Transverse colon (tissue), 4 donors: ENCODE measurements around the gene MCCC1. TPM values are rescaled to one million over a fixed set of nuclear protein-coding genes. Genes with fewer than 3 reads are reported as not detected.
"Not testable (repeated sequence)": the region's sequence is repeated elsewhere in the genome, so short reads cannot be mapped to it uniquely, and the experiment has no call there.

ENCODE experiments used
- DNase-seq: peaks from one replicate; pipeline ENCODE4 v3.0.0-alpha.2; 2019
- H3K27ac ChIP-seq, 4 donors: fragments of 200-600 bp; sonication (generic); 2 replicates each; pipeline ENCODE4 v1.5.1; 2016 to 2018; ENCODE audit warnings: inconsistent platforms in 4 of 4
- H3K27me3 ChIP-seq: fragments of 200-600 bp; sonication (generic); 2 replicates; pipeline ENCODE4 v1.5.1; 2017; ENCODE audit warnings: inconsistent platforms
- H3K36me3 ChIP-seq, 4 donors: fragments of 200-600 bp; sonication (generic); 2 replicates each; pipeline ENCODE4 v1.5.1; 2017 to 2019; ENCODE audit warnings: inconsistent platforms in 4 of 4
- H3K4me1 ChIP-seq, 4 donors: fragments of 200-600 bp; sonication (generic); 2 replicates each; pipeline ENCODE4 v1.5.1; 2017 to 2020; ENCODE audit warnings: inconsistent platforms in 4 of 4
- H3K4me3 ChIP-seq, 4 donors: fragments of 200-600 bp; sonication (generic); 1 replicate in 1 of 4; 2 replicates in 3 of 4; pipeline versions ENCODE4 v1.5.1 to v1.6.1; 2017 to 2019; ENCODE audit warnings: inconsistent platforms in 4 of 4
- H3K9me3 ChIP-seq, 2 donors: fragments of 200-600 bp; sonication (generic); 2 replicates each; pipeline ENCODE4 v1.5.1; 2017 to 2019; ENCODE audit warnings: inconsistent platforms in 2 of 2
- CTCF ChIP-seq, 5 experiments: fragments of 200-600 bp in 3 of 5; fragments of 450-650 bp in 2 of 5; sonication (generic) in 3 of 5; IDR thresholded peaks; 1 replicate in 2 of 5; 2 replicates in 3 of 5; pipeline ENCODE4 v1.5.1; 2016 to 2017; ENCODE audit warnings: antibody characterized with exemption in 5 of 5, inconsistent platforms in 3 of 5, mild to moderate bottlenecking in 2 of 5, moderate library complexity in 1 of 5
- EP300 ChIP-seq: sonication (generic); formaldehyde crosslinking; IDR thresholded peaks from one replicate; pipeline ENCODE4 v1.6.1; 2017; ENCODE audit warnings: antibody characterized with exemption, low read depth
- POLR2A ChIP-seq: fragments of 450-650 bp; IDR thresholded peaks from one replicate; pipeline ENCODE4 v1.6.1; 2016; ENCODE audit warnings: antibody characterized with exemption, mild to moderate bottlenecking, moderate library complexity
- POLR2AphosphoS5 ChIP-seq, 3 donors: sonication (generic); formaldehyde crosslinking; IDR thresholded peaks; one replicate each; pipeline ENCODE4 v1.6.1; 2016; ENCODE audit warnings: antibody characterized with exemption in 3 of 3
- WGBS, 2 donors: methylation state at CpG; one replicate each; pipeline ENCODE4 v1.1.5; 2018; ENCODE audit warnings: low coverage in 1 of 2; 5-methylcytosine and 5-hydroxymethylcytosine counted together
- in situ Hi-C, 4 donors: fragments of 200-750 bp; cut with MboI; loops; one replicate each; pipeline versions ENCODE4 v1.15.0 to v1.15.1; 2017; ENCODE audit warnings: low sequenced_read_pairs in 3 of 4, low pct_ligation_motif_present in 1 of 4, low pct_unique_long_range_greater_than_20kb in 1 of 4
- intact Hi-C: fragments of 100-400 bp; cut with DNase I; formaldehyde crosslinking; loops from one replicate; pipeline ENCODE4 v1.15.1; 2023; ENCODE audit warnings: low total_unique reads
- total RNA-seq, 4 donors: library from RNA; depleted of rRNA; stranded (reverse); fragments of >200 nt; gene quantifications; one replicate each; pipeline ENCODE4 v1.1.0, GENCODE V29; 2016

MCCC1 gene
- total RNA-seq, 4 donors from 2014 or later = 1.5 to 64.3 (median 19.9) TPM

- H3K27me3 ChIP-seq = no peaks in the 10 kb centered on the region
- intact Hi-C loops = no loop called here
- DNase-seq = no peak
- in situ Hi-C loops = no loop called here
- H3K4me3 ChIP-seq = no peak overlapping the region
- 69 to 74% methylated on average over 4 of the region's 4 CpGs for WGBS, 2 donors
- peak overlapping the region in 1 of 4 donors; percentile 14 for H3K27ac ChIP-seq
- no peak for TF ChIP-seq POLR2AphosphoS5 (IDR thresholded peaks at IDR 0.05)
- no peak for TF ChIP-seq EP300
- H3K4me1 ChIP-seq = peaks cover 0 to 11% (median 4%) of the 10 kb centered on the region in 4 donors
- peaks cover 0 to 5% of the 10 kb centered on the region in 2 donors for H3K9me3 ChIP-seq
- H3K36me3 ChIP-seq = no peaks in the 10 kb centered on the region
Observed at GRCh38 chr3:183108470-183108869, 9.2 kb upstream of the MCCC1 start.

DNA sequence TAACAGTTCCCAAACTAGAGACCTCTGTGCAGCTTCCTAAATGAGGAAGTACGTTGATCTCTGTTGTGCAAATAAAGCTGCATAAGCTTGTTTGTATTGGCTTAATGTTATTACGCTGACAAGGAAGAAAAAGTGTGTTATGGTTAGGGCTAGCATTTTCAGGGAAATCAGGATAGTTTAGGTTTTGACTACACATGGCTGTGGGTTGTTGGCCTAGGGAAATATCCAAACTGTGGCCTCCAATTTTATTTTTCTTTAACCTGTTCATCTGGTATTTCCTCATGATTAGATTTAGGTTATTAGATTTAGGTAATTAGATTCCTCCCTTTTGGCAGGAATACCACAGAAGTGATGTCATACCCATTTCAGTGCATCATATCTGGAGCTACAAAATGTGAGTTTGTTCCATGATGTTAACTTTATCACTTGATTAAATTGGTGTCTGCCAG lies 8.7 kb upstream of the MCCC1 start:
- Histone ChIP-seq H3K27ac (peak overlapping the region in 1 of 4 donors; percentile 14), H3K4me3 (no peak overlapping the region), H3K36me3 (no peaks in the 10 kb centered on the region), H3K9me3 (peaks cover 0 to 5% of the 10 kb centered on the region in 2 donors), H3K27me3 (no peaks in the 10 kb centered on the region), H3K4me1 (peaks cover 0 to 11% (median 4%) of the 10 kb centered on the region in 4 donors)
- DNase-seq = no peak
- no peak for TF ChIP-seq POLR2AphosphoS5 (IDR thresholded peaks at IDR 0.05)
- no peak for TF ChIP-seq EP300
- TF ChIP-seq CTCF (IDR thresholded peaks at IDR 0.05) = no peak
- no peak for TF ChIP-seq POLR2A
- in situ Hi-C loops (no loop called here), intact Hi-C loops (no loop called here)
- WGBS, 2 donors = 33 to 42% methylated on average over 2 of the region's 2 CpGs

DNA sequence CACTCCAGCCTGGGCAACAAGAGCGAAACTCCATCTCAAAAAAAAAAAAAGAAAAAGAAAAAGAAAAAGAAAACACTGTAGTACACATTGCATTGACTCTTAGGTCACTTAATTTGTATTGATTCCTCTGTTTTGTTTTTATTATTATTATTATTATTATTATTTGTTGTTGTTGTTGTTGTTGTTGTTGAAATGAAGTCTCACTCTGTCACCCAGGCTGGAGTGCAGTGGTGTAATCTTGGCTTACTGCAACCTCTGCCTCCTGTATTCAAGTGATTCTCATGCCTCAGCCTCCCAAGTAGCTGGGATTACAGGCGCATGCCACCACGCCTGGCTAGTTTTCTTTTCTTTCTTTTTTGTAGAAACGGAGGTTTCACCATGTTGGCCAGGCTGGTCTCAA lies 8.1 kb upstream of the MCCC1 start:
- H3K27me3 ChIP-seq, H3K9me3 ChIP-seq, intact Hi-C loops, H3K27ac ChIP-seq, H3K4me3 ChIP-seq, in situ Hi-C loops, H3K36me3 ChIP-seq, DNase-seq: not testable (repeated sequence)
- peaks cover 0 to 11% (median 4%) of the 10 kb centered on the region in 4 donors for H3K4me1 ChIP-seq
- 85 to 100% methylated on average over 1 to 4 of the region's 4 CpGs for WGBS, 2 donors

DNA sequence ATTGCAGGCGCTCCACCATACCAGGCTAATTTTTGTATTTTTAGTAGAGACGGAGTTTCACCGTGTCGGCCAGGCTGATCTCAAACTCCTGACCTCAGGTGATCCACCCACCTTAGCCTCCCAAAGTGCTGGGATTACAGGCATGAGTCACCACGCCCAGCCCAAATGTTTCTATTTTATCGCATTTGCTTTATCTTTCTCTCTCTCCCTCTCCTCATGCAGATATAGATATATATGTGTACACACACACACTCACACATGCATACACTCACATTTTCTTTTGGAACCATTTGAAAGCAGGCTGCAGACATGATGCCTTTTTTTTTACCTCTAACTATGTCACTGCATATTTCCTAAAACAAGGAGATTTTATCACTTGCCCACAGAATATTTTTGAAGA lies 7.3 kb upstream of the MCCC1 start:
- H3K27ac ChIP-seq = no peak overlapping the region
- H3K27me3 ChIP-seq = no peaks in the 10 kb centered on the region
- H3K4me3 ChIP-seq = no peak overlapping the region
- WGBS, 2 donors = 50 to 69% methylated on average over 5 to 6 of the region's 6 CpGs
- H3K36me3 ChIP-seq = no peaks in the 10 kb centered on the region
- DNase-seq = no peak
- intact Hi-C loops = no loop called here
- in situ Hi-C loops = no loop called here
- TF ChIP-seq POLR2A (no peak), EP300 (no peak), POLR2AphosphoS5 (IDR thresholded peaks at IDR 0.05) (no peak), CTCF (IDR thresholded peaks at IDR 0.05) (no peak)
- peaks cover 0 to 5% of the 10 kb centered on the region in 2 donors for H3K9me3 ChIP-seq
- H3K4me1 ChIP-seq = peaks cover 0 to 11% (median 4%) of the 10 kb centered on the region in 4 donors

- in situ Hi-C loops, DNase-seq, H3K9me3 ChIP-seq, H3K27ac ChIP-seq, intact Hi-C loops, H3K27me3 ChIP-seq, H3K4me3 ChIP-seq, H3K36me3 ChIP-seq: not testable (repeated sequence)
- 97% methylated on average over 27 of the region's 28 CpGs; no CpG with 5 or more reads in 1 of the 2 donors for WGBS, 2 donors
- peaks cover 0 to 17% (median 8%) of the 10 kb centered on the region in 4 donors for H3K4me1 ChIP-seq
Observed at GRCh38 chr3:183103950-183104349, 4.7 kb upstream of the MCCC1 start.

DNA sequence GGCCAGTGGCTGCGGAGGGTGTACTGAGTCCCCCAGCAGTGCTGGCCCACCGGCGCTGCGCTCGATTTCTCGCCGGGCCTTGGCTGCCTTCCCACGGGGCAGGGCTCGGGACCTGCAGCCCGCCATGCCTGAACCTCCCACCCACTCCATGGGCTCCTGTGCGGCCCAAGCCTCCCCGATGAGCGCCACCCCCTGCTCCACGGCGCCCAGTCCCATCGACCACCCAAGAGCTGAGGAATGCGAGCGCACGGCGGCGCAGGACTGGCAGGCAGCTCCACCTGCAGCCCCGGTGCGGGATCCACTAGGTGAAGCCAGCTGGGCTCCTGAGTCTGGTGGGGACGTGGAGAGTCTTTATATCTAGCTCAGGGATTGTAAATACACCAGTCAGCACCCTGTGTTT lies 1.7 kb upstream of the MCCC1 start:
- H3K4me3 ChIP-seq, H3K27me3 ChIP-seq, in situ Hi-C loops, H3K27ac ChIP-seq, intact Hi-C loops, DNase-seq, H3K36me3 ChIP-seq, H3K9me3 ChIP-seq: not testable (repeated sequence)
- no CpG with 5 or more reads among the region's 24 CpGs for whole genome bisulfite sequencing, 2 donors
- H3K4me1 ChIP-seq = peaks cover 6 to 20% (median 16%) of the 10 kb centered on the region in 4 donors
